Measurements from ENCODE around the gene CASKIN2.

DNA sequence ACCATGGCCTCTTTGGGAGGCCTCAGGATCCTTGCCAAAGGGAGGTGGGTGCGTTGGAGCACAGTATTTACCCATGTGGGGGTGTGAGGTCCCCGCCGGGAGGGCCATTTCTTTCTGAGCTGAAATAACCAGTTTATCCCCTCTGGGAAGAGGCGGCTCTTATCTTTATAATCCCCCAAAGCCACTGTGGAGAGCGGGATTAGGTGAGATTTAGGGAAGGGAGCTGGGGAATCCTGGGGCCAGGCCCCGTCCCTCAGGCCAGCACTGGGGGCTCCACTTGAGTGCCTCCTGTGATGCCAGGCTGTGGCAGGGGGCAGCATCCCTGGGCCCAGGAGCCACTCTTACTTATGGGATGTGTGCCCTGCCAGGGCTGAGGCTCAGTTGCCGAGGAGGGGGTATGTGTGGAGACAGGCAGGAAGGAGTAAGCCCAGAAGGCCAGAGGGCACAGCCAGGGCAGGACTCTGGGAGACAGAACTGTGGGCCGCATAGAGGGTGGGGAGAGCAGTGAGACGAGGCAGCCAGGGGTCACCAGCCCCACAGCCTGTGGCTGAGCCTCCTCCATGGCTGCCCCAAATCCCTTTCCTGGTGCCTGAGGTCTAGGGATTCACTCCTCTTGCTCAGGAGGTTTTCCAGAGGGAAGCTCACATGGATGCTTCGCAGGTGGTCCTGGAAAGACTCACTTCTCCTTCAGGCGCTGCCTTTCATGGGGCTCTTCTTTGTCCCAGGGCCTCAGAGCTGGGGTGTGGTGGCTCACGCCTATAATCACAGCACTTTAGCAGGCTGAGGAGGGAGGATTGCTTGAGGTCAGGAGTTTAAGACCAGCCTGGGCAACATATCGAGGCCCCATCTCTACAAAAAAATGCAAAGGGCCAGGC, 33.9 kb downstream of the CASKIN2 start:
- TF ChIP-seq EZH2 (IDR thresholded peaks at IDR 0.05; ENCODE audit: insufficient read depth, poor library complexity, severe bottlenecking), result no peak
- TF ChIP-seq EZH2phosphoT487 (IDR thresholded peaks at IDR 0.05; ENCODE audit: insufficient read depth, low read depth), result no peak
